HepG2 (cell line): ENCODE data around the gene DUSP8. TPM values are rescaled to one million over a fixed set of nuclear protein-coding genes. Genes with fewer than 3 reads are reported as not detected.

Source experiments
- CHCHD3 ChIP-seq: sonication (generic); formaldehyde crosslinking; IDR thresholded peaks from 2 replicates; pipeline ENCODE4 v1.8.0; 2022; ENCODE audit warnings: mild to moderate bottlenecking, missing genetic modification reagents, moderate library complexity
- GABPB1 ChIP-seq: IDR thresholded peaks from 2 replicates; pipeline ENCODE4 v1.6.1; 2016; ENCODE audit warnings: mild to moderate bottlenecking, missing genetic modification reagents, moderate library complexity, missing compliant biosample characterization
- HMGA1 ChIP-seq: sonication (generic); formaldehyde crosslinking; conservative IDR thresholded peaks from 2 replicates; pipeline ENCODE4 v1.4.0; 2020; ENCODE audit warnings: missing genetic modification reagents
- MBNL3 ChIP-seq: fragments of 250-450 bp; sonication (Bioruptor Pico); conservative IDR thresholded peaks from 2 replicates; pipeline ENCODE4 v1.8.0; 2022; ENCODE audit warnings: mild to moderate bottlenecking, inconsistent platforms
- PLRG1 ChIP-seq: fragments of 450-650 bp; conservative IDR thresholded peaks from 2 replicates; pipeline ENCODE4 v1.6.1; 2016
- POLR2G ChIP-seq: fragments of 200-400 bp; formaldehyde crosslinking; IDR thresholded peaks from 2 replicates; pipeline ENCODE4 v1.6.1; 2018; ENCODE audit warnings: mild to moderate bottlenecking, low read depth, low read length, moderate library complexity
- SP4 ChIP-seq: sonication (generic); formaldehyde crosslinking; IDR thresholded peaks from 2 replicates; pipeline ENCODE4 v1.8.1; 2023; ENCODE audit warnings: mild to moderate bottlenecking, missing genetic modification reagents
- ZFP41 ChIP-seq: sonication (generic); formaldehyde crosslinking; IDR thresholded peaks from 2 replicates; pipeline ENCODE4 v1.4.0; 2020; ENCODE audit warnings: mild to moderate bottlenecking, missing genetic modification reagents, borderline replicate concordance
- ZFX ChIP-seq: sonication (generic); formaldehyde crosslinking; IDR thresholded peaks from 2 replicates; pipeline ENCODE4 v1.4.0; 2020; ENCODE audit warnings: mild to moderate bottlenecking, low read depth, missing genetic modification reagents, moderate library complexity
- ZNF136 ChIP-seq: sonication (generic); formaldehyde crosslinking; IDR thresholded peaks from 2 replicates; pipeline ENCODE4 v1.8.1; 2022; ENCODE audit warnings: low read depth, mild to moderate bottlenecking, moderate library complexity, missing genetic modification reagents
- ZNF224 ChIP-seq: sonication (generic); formaldehyde crosslinking; IDR thresholded peaks from 2 replicates; pipeline ENCODE4 v1.5.0; 2020; ENCODE audit warnings: mild to moderate bottlenecking, missing genetic modification reagents
- ZNF484 ChIP-seq: sonication (generic); formaldehyde crosslinking; IDR thresholded peaks from 2 replicates; pipeline ENCODE4 v1.5.1; 2020; ENCODE audit warnings: mild to moderate bottlenecking, low read depth, missing genetic modification reagents, borderline replicate concordance
- ZNF674 ChIP-seq: sonication (generic); formaldehyde crosslinking; IDR thresholded peaks from 2 replicates; pipeline ENCODE4 v1.5.0; 2020; ENCODE audit warnings: low read depth, mild to moderate bottlenecking, missing genetic modification reagents
- polyA plus RNA-seq, 8 experiments: library from polyadenylated mRNA; depleted of rRNA in 3 of 8; stranded (reverse) in 7 of 8; unstranded in 1 of 8; fragments of >200 nt; fragmentation: Illumina TruSeq in 4 of 8; extraction: Trizol in 4 of 8; gene quantifications; 2 replicates each; pipeline versions ENCODE4 v1.2.1 to v1.2.3, GENCODE V29; 2011 to 2016; ENCODE audit warnings: low read depth in 4 of 8, missing spikeins in 1 of 8, mixed read lengths in 1 of 8; ENCODE audit not compliant: insufficient read depth in 1 of 8
- total RNA-seq, 5 experiments: library from RNA; depleted of rRNA; stranded (reverse); fragments of >200 nt; fragmentation: Illumina TruSeq; extraction: Trizol; gene quantifications; 2 replicates each; pipeline ENCODE4 v1.2.3, GENCODE V29; 2016; ENCODE audit warnings: low read depth in 1 of 5
- TF ChIP-seq, protein P1 (sequence below): sonication (generic); formaldehyde crosslinking; IDR thresholded peaks from one replicate; pipeline ENCODE4 v1.5.1; 2020; ENCODE audit warnings: mild to moderate bottlenecking, missing genetic modification reagents; ENCODE audit errors: not compliant biosample characterization
- TF ChIP-seq, protein P2 (sequence below): sonication (generic); formaldehyde crosslinking; IDR thresholded peaks from 2 replicates; pipeline ENCODE4 v1.4.0; 2020; ENCODE audit warnings: mild to moderate bottlenecking, missing genetic modification reagents, borderline replicate concordance
- TF ChIP-seq, protein P3 (sequence below): sonication (generic); formaldehyde crosslinking; IDR thresholded peaks from 2 replicates; pipeline ENCODE4 v1.8.0; 2022; ENCODE audit warnings: missing genetic modification reagents, mild to moderate bottlenecking, moderate library complexity, borderline replicate concordance

DUSP8 gene
- total and polyA plus RNA-seq, 2 of the 13 experiments (the other 11 are each of a cell fraction or from before 2014, with no cell fraction given): 1.8 to 8.0 TPM

DNA sequence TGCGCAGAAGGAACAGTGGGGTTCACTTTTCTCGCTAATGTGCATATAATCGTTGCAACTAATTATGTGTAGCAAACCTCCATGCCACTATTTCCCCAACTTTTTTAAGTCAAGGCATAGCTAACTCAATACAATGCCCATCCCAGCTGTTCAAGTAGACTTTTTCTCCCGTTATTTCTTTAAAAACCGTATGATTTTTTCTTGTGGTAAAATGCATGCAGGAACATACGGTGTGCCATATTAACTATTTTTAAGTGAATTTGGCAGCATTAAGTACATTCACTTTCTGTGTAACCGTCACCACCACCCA, 2.8 kb upstream of the DUSP8 start (continued):
- TF ChIP-seq, protein P1, sequence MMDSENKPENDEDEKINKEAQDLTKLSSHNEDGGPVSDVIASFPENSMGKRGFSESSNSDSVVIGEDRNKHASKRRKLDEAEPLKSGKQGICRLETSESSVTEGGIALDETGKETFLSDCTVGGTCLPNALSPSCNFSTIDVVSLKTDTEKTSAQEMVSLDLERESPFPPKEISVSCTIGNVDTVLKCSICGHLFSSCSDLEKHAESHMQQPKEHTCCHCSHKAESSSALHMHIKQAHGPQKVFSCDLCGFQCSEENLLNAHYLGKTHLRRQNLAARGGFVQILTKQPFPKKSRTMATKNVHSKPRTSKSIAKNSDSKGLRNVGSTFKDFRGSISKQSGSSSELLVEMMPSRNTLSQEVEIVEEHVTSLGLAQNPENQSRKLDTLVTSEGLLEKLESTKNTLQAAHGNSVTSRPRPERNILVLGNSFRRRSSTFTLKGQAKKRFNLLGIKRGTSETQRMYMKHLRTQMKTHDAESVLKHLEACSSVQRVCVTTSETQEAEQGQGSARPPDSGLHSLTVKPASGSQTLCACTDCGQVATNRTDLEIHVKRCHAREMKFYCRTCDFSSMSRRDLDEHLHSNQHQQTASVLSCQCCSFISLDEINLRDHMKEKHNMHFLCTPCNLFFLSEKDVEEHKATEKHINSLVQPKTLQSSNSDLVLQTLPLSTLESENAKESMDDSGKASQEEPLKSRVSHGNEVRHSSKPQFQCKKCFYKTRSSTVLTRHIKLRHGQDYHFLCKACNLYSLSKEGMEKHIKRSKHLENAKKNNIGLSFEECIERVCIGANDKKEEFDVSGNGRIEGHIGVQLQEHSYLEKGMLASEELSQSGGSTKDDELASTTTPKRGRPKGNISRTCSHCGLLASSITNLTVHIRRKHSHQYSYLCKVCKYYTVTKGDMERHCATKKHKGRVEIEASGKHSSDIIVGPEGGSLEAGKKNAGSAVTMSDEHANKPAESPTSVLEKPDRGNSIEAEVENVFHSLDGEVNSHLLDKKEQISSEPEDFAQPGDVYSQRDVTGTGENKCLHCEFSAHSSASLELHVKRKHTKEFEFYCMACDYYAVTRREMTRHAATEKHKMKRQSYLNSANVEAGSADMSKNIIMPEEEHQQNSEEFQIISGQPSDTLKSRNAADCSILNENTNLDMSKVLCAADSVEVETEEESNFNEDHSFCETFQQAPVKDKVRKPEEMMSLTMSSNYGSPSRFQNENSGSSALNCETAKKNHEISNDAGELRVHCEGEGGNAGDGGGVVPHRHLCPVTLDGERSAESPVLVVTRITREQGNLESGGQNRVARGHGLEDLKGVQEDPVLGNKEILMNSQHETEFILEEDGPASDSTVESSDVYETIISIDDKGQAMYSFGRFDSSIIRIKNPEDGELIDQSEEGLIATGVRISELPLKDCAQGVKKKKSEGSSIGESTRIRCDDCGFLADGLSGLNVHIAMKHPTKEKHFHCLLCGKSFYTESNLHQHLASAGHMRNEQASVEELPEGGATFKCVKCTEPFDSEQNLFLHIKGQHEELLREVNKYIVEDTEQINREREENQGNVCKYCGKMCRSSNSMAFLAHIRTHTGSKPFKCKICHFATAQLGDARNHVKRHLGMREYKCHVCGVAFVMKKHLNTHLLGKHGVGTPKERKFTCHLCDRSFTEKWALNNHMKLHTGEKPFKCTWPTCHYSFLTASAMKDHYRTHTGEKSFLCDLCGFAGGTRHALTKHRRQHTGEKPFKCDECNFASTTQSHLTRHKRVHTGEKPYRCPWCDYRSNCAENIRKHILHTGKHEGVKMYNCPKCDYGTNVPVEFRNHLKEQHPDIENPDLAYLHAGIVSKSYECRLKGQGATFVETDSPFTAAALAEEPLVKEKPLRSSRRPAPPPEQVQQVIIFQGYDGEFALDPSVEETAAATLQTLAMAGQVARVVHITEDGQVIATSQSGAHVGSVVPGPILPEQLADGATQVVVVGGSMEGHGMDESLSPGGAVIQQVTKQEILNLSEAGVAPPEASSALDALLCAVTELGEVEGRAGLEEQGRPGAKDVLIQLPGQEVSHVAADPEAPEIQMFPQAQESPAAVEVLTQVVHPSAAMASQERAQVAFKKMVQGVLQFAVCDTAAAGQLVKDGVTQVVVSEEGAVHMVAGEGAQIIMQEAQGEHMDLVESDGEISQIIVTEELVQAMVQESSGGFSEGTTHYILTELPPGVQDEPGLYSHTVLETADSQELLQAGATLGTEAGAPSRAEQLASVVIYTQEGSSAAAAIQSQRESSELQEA (CRISPR knock-in tag): no peak
- TF ChIP-seq ZNF136 (no peak), ZNF674 (no peak), MBNL3 (no peak), GABPB1 (no peak), PLRG1 (no peak), ZFP41 (no peak), CHCHD3 (CRISPR knock-in tag) (no peak), ZFX (CRISPR knock-in tag) (no peak), HMGA1 (CRISPR knock-in tag) (no peak), ZNF484 (CRISPR knock-in tag) (no peak), ZNF224 (no peak), POLR2G (no peak), SP4 (no peak)
- TF ChIP-seq, protein P2, sequence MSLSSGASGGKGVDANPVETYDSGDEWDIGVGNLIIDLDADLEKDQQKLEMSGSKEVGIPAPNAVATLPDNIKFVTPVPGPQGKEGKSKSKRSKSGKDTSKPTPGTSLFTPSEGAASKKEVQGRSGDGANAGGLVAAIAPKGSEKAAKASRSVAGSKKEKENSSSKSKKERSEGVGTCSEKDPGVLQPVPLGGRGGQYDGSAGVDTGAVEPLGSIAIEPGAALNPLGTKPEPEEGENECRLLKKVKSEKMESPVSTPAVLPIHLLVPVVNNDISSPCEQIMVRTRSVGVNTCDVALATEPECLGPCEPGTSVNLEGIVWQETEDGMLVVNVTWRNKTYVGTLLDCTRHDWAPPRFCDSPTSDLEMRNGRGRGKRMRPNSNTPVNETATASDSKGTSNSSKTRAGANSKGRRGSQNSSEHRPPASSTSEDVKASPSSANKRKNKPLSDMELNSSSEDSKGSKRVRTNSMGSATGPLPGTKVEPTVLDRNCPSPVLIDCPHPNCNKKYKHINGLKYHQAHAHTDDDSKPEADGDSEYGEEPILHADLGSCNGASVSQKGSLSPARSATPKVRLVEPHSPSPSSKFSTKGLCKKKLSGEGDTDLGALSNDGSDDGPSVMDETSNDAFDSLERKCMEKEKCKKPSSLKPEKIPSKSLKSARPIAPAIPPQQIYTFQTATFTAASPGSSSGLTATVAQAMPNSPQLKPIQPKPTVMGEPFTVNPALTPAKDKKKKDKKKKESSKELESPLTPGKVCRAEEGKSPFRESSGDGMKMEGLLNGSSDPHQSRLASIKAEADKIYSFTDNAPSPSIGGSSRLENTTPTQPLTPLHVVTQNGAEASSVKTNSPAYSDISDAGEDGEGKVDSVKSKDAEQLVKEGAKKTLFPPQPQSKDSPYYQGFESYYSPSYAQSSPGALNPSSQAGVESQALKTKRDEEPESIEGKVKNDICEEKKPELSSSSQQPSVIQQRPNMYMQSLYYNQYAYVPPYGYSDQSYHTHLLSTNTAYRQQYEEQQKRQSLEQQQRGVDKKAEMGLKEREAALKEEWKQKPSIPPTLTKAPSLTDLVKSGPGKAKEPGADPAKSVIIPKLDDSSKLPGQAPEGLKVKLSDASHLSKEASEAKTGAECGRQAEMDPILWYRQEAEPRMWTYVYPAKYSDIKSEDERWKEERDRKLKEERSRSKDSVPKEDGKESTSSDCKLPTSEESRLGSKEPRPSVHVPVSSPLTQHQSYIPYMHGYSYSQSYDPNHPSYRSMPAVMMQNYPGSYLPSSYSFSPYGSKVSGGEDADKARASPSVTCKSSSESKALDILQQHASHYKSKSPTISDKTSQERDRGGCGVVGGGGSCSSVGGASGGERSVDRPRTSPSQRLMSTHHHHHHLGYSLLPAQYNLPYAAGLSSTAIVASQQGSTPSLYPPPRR (CRISPR knock-in tag): no peak
- TF ChIP-seq, protein P3, sequence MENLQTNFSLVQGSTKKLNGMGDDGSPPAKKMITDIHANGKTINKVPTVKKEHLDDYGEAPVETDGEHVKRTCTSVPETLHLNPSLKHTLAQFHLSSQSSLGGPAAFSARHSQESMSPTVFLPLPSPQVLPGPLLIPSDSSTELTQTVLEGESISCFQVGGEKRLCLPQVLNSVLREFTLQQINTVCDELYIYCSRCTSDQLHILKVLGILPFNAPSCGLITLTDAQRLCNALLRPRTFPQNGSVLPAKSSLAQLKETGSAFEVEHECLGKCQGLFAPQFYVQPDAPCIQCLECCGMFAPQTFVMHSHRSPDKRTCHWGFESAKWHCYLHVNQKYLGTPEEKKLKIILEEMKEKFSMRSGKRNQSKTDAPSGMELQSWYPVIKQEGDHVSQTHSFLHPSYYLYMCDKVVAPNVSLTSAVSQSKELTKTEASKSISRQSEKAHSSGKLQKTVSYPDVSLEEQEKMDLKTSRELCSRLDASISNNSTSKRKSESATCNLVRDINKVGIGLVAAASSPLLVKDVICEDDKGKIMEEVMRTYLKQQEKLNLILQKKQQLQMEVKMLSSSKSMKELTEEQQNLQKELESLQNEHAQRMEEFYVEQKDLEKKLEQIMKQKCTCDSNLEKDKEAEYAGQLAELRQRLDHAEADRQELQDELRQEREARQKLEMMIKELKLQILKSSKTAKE (CRISPR knock-in tag): no peak
